Measurements from ENCODE around the gene GATB. TPM values are rescaled to one million over a fixed set of nuclear protein-coding genes. Genes with fewer than 3 reads are reported as not detected.

GATB gene
- total RNA-seq, 1 experiment from 2014 or later = 29.6 TPM

- no peaks in the 10 kb centered on the region for H3K4me1 Mint-ChIP-seq (ENCODE audit: low read depth, unreplicated experiment)
- no peaks in the 10 kb centered on the region for H3K9me3 Mint-ChIP-seq (ENCODE audit: unreplicated experiment)
- Histone ChIP-seq H3K27me3 (replicated peaks; ENCODE audit: control insufficient read depth, insufficient read depth, low read length) (no peaks in the 10 kb centered on the region), H3K4me1 (no peaks in the 10 kb centered on the region), H3K36me3 (ENCODE audit: control insufficient read depth, insufficient read depth, low read length) (no peaks in the 10 kb centered on the region), H3K4me3 (ENCODE audit: low read depth, low read length) (no peak overlapping the region), H3K9me3 (no peaks in the 10 kb centered on the region)
- H3K27ac Mint-ChIP-seq (ENCODE audit: unreplicated experiment) = no peak overlapping the region
- DNase-seq = no peak
- H3K36me3 Mint-ChIP-seq (ENCODE audit: insufficient read depth, unreplicated experiment) = no peaks in the 10 kb centered on the region
- TF ChIP-seq, protein P1, sequence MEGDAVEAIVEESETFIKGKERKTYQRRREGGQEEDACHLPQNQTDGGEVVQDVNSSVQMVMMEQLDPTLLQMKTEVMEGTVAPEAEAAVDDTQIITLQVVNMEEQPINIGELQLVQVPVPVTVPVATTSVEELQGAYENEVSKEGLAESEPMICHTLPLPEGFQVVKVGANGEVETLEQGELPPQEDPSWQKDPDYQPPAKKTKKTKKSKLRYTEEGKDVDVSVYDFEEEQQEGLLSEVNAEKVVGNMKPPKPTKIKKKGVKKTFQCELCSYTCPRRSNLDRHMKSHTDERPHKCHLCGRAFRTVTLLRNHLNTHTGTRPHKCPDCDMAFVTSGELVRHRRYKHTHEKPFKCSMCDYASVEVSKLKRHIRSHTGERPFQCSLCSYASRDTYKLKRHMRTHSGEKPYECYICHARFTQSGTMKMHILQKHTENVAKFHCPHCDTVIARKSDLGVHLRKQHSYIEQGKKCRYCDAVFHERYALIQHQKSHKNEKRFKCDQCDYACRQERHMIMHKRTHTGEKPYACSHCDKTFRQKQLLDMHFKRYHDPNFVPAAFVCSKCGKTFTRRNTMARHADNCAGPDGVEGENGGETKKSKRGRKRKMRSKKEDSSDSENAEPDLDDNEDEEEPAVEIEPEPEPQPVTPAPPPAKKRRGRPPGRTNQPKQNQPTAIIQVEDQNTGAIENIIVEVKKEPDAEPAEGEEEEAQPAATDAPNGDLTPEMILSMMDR (IDR thresholded peaks at IDR 0.05; ENCODE audit: insufficient read depth in 1 of 2, low read depth in 1 of 2, low read length in 1 of 2, severe bottlenecking in 1 of 2, unreplicated experiment in 1 of 2) = no peak
- no peak overlapping the region for H3K4me3 Mint-ChIP-seq (ENCODE audit: unreplicated experiment)
- no peaks in the 10 kb centered on the region for H3K27me3 Mint-ChIP-seq (ENCODE audit: insufficient read depth, unreplicated experiment)
- intact Hi-C loops (cut with micrococcal nuclease; ENCODE audit: unreplicated experiment) = no loop called here
- CTCF ChIA-PET = no interaction called here
- BruUV-seq (replicated peaks) = no TSS peak
- POLR2A ChIA-PET = no interaction called here
These were observed 15.2 kb downstream of the GATB start for GRCh38 chr4:151745481-151746231.

DNA sequence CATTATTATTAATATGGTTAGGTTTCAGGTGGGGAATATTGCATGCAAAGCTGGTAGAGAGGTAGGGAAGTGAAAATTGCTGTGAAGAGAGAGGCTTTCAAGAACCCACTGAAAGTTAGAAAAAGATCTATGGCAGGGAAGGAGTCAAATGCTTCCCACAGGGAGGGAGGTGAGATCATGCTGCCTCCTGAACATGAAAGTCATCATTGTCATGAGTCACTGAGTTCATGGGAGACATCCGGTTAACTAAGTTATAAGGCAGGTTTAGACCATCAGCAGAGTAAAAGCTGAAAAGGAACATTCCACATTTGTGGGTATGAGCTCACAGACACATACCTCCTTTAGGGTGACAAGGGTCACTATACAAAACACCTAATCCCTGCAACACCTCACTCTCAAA is 16.2 kb downstream of the GATB start:
- ChIA-PET CTCF (no interaction called here), POLR2A (no interaction called here)
- TF ChIP-seq, protein P1 (IDR thresholded peaks at IDR 0.05; ENCODE audit: insufficient read depth in 1 of 2, low read depth in 1 of 2, low read length in 1 of 2, severe bottlenecking in 1 of 2, unreplicated experiment in 1 of 2) = no peak
- H3K4me1 ChIP-seq = no peaks in the 10 kb centered on the region
- Mint-ChIP-seq H3K9me3 (ENCODE audit: unreplicated experiment) (no peaks in the 10 kb centered on the region), H3K27me3 (ENCODE audit: insufficient read depth, unreplicated experiment) (no peaks in the 10 kb centered on the region), H3K27ac (ENCODE audit: unreplicated experiment) (no peak overlapping the region), H3K4me1 (ENCODE audit: low read depth, unreplicated experiment) (no peaks in the 10 kb centered on the region), H3K4me3 (ENCODE audit: unreplicated experiment) (no peak overlapping the region), H3K36me3 (ENCODE audit: insufficient read depth, unreplicated experiment) (no peaks in the 10 kb centered on the region)
- no peaks in the 10 kb centered on the region for H3K36me3 ChIP-seq (ENCODE audit: control insufficient read depth, insufficient read depth, low read length)
- H3K4me3 ChIP-seq (ENCODE audit: low read depth, low read length) = no peak overlapping the region
- no peaks in the 10 kb centered on the region for H3K27me3 ChIP-seq (replicated peaks; ENCODE audit: control insufficient read depth, insufficient read depth, low read length)
- BruUV-seq (replicated peaks) = no TSS peak
- intact Hi-C loops (cut with micrococcal nuclease; ENCODE audit: unreplicated experiment) = no loop called here
- no peaks in the 10 kb centered on the region for H3K9me3 ChIP-seq
- DNase-seq = no peak

DNA sequence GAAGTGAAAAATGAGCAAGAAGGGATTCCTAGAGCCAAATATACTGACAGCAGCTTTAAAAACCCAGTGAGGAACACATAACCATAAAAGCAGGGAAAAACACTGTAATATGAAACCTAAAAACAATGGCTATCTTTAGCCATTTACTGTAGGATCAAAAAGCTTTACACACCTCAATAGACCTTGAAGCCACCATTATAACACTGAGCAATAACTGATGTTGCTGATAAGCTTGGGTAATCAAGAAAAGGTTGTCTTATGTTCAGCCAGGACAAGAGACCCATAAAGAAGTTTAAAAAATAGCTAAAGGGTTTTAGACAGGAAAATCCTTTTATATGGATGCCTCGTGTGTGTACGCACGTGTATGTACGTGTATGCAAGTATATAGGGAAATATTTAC is 16.9 kb downstream of the GATB start:
- no peaks in the 10 kb centered on the region for H3K36me3 Mint-ChIP-seq (ENCODE audit: insufficient read depth, unreplicated experiment)
- no TSS peak for BruUV-seq (replicated peaks)
- Histone ChIP-seq H3K36me3 (ENCODE audit: control insufficient read depth, insufficient read depth, low read length) (no peaks in the 10 kb centered on the region), H3K4me3 (ENCODE audit: low read depth, low read length) (no peak overlapping the region), H3K27me3 (replicated peaks; ENCODE audit: control insufficient read depth, insufficient read depth, low read length) (no peaks in the 10 kb centered on the region), H3K4me1 (no peaks in the 10 kb centered on the region), H3K9me3 (no peaks in the 10 kb centered on the region)
- POLR2A ChIA-PET = no interaction called here
- H3K9me3 Mint-ChIP-seq (ENCODE audit: unreplicated experiment) = no peaks in the 10 kb centered on the region
- no peak overlapping the region for H3K27ac Mint-ChIP-seq (ENCODE audit: unreplicated experiment)
- TF ChIP-seq, protein P1 (IDR thresholded peaks at IDR 0.05; ENCODE audit: insufficient read depth in 1 of 2, low read depth in 1 of 2, low read length in 1 of 2, severe bottlenecking in 1 of 2, unreplicated experiment in 1 of 2) = no peak
- no peak overlapping the region for H3K4me3 Mint-ChIP-seq (ENCODE audit: unreplicated experiment)
- H3K4me1 Mint-ChIP-seq (ENCODE audit: low read depth, unreplicated experiment) = no peaks in the 10 kb centered on the region
- no peak for DNase-seq
- intact Hi-C loops (cut with micrococcal nuclease; ENCODE audit: unreplicated experiment) = no loop called here
- no peaks in the 10 kb centered on the region for H3K27me3 Mint-ChIP-seq (ENCODE audit: insufficient read depth, unreplicated experiment)
- CTCF ChIA-PET = no interaction called here
